ENCODE data around the gene FAM90A1. TPM values are rescaled to one million over a fixed set of nuclear protein-coding genes. Genes with fewer than 3 reads are reported as not detected.

FAM90A1 gene
- total RNA-seq, 6 donors from 2014 or later, result 0.34 to 2.1 (median 0.37) TPM; not detected in 3

Other genes with a start within 250 kb of the FAM90A1 start
- 10 to 100 TPM; 14.7 to 25.1 (median 18.4) TPM for gene FOXJ2, start 194.9 kb downstream of the FAM90A1 start, total RNA-seq
- 10 to 100 TPM in 5 of 6 donors, 1 to 10 TPM in 1; 2.4 to 68.7 (median 23.5) TPM for gene C3AR1, start 161.3 kb downstream of the FAM90A1 start, total RNA-seq
- 10 to 100 TPM; 30.9 to 55.9 (median 36.1) TPM for gene NECAP1, start 145.3 kb downstream of the FAM90A1 start, total RNA-seq
- 10 to 100 TPM in 1 of 6 donors, 1 to 10 TPM in 4, under 1 TPM in 1; 0.67 to 26.2 (median 6.8) TPM for gene CLEC4A, start 104.0 kb downstream of the FAM90A1 start, total RNA-seq
- gene ZNF705A, start 70.6 kb downstream of the FAM90A1 start, total RNA-seq, result not detected
- under 1 TPM in 4 of 6 donors, not detected in 2; 0.49 to 0.98 (median 0.77) TPM for gene CLEC6A, start 228.3 kb upstream of the FAM90A1 start, total RNA-seq